GM23338 (cell line): Measurements from ENCODE around the gene MAPK8. TPM values are rescaled to one million over a fixed set of nuclear protein-coding genes. Genes with fewer than 3 reads are reported as not detected.

Source experiments
- CREB1 ChIP-seq: fragments of 250-450 bp; sonication (Bioruptor Pico); IDR thresholded peaks from 2 replicates; pipeline ENCODE4 v1.5.0; 2020; ENCODE audit warnings: low read depth, mild to moderate bottlenecking, moderate library complexity
- EZH2phosphoT487 ChIP-seq: fragments of 200-600 bp; sonication (generic); IDR thresholded peaks from one replicate; pipeline ENCODE4 v1.8.1; 2018; ENCODE audit warnings: antibody characterized with exemption; ENCODE audit not compliant: unreplicated experiment
- ZNF331 ChIP-seq: fragments of 250-450 bp; sonication (Bioruptor Pico); IDR thresholded peaks from 2 replicates; pipeline ENCODE4 v1.5.0; 2020; ENCODE audit warnings: low read depth, mild to moderate bottlenecking, moderate library complexity
- polyA plus RNA-seq: library from polyadenylated mRNA; unstranded; fragments of >200 nt; fragmentation: Nextera tagmentation; extraction: Ambion mirVana; gene quantifications from 2 replicates; pipeline ENCODE4 v1.2.1, GENCODE V29; 2016
- total RNA-seq: library from RNA; depleted of rRNA; stranded (reverse); fragments of >200 nt; shearing (Covaris generic); gene quantifications from 2 replicates; pipeline ENCODE4 v1.2.3, GENCODE V29; 2014
- TF ChIP-seq, protein P1 (sequence below): fragments of 250-450 bp; sonication (Bioruptor Pico); IDR thresholded peaks from 2 replicates; pipeline ENCODE4 v1.5.0; 2020; ENCODE audit warnings: mild to moderate bottlenecking, moderate library complexity
- TF ChIP-seq, protein P2 (sequence below): IDR thresholded peaks from one replicate; pipeline ENCODE4 v1.6.1; 2018; ENCODE audit warnings: antibody characterized with exemption; ENCODE audit not compliant: unreplicated experiment

MAPK8 gene
- total and polyA plus RNA-seq, 2 experiments from 2014 or later, result 52.4 to 73.6 TPM

DNA sequence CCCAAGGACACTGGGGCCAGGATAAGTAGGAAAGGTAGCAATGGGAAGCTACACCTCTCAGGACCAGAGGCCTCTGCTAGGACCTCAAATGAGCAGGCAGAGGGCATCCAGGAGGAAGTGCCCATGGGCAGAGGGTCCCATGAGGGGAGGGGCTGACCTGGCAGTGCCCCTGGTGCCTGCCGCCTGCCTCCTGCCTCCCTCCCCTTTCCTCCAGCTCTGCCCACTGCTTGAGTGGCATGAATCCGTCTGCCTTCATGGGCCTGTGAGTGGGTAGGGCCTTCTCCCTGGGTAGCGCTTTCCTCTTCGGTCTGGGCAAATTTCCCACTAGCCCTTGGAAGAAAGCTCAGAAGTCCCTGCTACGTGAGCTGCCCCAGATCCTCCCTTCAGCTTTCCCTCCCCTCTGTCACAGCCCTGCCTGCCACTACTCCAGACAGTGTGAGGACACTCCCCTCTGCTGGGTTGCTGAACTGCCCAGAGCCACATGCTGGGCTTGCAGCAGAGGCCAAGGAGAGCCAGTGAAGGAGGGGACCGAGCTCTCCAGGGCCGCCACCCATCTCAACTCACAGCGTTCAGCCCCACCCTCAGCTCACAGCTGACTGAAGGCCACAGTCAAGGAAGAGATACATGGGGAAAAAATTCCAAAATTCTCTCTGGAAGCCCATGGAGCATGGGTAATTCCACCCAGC is 157.0 kb downstream of the MAPK8 start (continued):
- TF ChIP-seq, protein P1, sequence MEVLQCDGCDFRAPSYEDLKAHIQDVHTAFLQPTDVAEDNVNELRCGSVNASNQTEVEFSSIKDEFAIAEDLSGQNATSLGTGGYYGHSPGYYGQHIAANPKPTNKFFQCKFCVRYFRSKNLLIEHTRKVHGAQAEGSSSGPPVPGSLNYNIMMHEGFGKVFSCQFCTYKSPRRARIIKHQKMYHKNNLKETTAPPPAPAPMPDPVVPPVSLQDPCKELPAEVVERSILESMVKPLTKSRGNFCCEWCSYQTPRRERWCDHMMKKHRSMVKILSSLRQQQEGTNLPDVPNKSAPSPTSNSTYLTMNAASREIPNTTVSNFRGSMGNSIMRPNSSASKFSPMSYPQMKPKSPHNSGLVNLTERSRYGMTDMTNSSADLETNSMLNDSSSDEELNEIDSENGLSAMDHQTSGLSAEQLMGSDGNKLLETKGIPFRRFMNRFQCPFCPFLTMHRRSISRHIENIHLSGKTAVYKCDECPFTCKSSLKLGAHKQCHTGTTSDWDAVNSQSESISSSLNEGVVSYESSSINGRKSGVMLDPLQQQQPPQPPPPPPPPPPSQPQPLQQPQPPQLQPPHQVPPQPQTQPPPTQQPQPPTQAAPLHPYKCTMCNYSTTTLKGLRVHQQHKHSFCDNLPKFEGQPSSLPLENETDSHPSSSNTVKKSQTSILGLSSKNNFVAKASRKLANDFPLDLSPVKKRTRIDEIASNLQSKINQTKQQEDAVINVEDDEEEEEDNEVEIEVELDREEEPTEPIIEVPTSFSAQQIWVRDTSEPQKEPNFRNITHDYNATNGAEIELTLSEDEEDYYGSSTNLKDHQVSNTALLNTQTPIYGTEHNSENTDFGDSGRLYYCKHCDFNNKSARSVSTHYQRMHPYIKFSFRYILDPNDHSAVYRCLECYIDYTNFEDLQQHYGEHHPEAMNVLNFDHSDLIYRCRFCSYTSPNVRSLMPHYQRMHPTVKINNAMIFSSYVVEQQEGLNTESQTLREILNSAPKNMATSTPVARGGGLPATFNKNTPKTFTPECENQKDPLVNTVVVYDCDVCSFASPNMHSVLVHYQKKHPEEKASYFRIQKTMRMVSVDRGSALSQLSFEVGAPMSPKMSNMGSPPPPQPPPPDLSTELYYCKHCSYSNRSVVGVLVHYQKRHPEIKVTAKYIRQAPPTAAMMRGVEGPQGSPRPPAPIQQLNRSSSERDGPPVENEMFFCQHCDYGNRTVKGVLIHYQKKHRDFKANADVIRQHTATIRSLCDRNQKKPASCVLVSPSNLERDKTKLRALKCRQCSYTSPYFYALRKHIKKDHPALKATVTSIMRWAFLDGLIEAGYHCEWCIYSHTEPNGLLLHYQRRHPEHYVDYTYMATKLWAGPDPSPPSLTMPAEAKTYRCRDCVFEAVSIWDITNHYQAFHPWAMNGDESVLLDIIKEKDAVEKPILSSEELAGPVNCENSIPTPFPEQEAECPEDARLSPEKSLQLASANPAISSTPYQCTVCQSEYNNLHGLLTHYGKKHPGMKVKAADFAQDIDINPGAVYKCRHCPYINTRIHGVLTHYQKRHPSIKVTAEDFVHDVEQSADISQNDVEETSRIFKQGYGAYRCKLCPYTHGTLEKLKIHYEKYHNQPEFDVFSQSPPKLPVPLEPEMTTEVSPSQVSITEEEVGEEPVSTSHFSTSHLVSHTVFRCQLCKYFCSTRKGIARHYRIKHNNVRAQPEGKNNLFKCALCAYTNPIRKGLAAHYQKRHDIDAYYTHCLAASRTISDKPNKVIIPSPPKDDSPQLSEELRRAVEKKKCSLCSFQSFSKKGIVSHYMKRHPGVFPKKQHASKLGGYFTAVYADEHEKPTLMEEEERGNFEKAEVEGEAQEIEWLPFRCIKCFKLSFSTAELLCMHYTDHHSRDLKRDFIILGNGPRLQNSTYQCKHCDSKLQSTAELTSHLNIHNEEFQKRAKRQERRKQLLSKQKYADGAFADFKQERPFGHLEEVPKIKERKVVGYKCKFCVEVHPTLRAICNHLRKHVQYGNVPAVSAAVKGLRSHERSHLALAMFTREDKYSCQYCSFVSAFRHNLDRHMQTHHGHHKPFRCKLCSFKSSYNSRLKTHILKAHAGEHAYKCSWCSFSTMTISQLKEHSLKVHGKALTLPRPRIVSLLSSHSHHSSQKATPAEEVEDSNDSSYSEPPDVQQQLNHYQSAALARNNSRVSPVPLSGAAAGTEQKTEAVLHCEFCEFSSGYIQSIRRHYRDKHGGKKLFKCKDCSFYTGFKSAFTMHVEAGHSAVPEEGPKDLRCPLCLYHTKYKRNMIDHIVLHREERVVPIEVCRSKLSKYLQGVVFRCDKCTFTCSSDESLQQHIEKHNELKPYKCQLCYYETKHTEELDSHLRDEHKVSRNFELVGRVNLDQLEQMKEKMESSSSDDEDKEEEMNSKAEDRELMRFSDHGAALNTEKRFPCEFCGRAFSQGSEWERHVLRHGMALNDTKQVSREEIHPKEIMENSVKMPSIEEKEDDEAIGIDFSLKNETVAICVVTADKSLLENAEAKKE (CRISPR knock-in tag), result no peak
- TF ChIP-seq, protein P2, sequence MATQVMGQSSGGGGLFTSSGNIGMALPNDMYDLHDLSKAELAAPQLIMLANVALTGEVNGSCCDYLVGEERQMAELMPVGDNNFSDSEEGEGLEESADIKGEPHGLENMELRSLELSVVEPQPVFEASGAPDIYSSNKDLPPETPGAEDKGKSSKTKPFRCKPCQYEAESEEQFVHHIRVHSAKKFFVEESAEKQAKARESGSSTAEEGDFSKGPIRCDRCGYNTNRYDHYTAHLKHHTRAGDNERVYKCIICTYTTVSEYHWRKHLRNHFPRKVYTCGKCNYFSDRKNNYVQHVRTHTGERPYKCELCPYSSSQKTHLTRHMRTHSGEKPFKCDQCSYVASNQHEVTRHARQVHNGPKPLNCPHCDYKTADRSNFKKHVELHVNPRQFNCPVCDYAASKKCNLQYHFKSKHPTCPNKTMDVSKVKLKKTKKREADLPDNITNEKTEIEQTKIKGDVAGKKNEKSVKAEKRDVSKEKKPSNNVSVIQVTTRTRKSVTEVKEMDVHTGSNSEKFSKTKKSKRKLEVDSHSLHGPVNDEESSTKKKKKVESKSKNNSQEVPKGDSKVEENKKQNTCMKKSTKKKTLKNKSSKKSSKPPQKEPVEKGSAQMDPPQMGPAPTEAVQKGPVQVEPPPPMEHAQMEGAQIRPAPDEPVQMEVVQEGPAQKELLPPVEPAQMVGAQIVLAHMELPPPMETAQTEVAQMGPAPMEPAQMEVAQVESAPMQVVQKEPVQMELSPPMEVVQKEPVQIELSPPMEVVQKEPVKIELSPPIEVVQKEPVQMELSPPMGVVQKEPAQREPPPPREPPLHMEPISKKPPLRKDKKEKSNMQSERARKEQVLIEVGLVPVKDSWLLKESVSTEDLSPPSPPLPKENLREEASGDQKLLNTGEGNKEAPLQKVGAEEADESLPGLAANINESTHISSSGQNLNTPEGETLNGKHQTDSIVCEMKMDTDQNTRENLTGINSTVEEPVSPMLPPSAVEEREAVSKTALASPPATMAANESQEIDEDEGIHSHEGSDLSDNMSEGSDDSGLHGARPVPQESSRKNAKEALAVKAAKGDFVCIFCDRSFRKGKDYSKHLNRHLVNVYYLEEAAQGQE, result no peak
- TF ChIP-seq CREB1 (CRISPR knock-in tag), result no peak
- TF ChIP-seq EZH2phosphoT487, result no peak
- TF ChIP-seq ZNF331 (CRISPR knock-in tag), result no peak
